OCI-LY3 (cell line): ENCODE data around the gene SLC1A1.

Experiments used
- H2AFZ ChIP-seq: fragments of 200-600, 300-600 bp; shearing (Covaris generic); 2 replicates; pipeline ENCODE4 v1.6.0; 2014; ENCODE audit warnings: antibody characterized with exemption, low read depth, low read length
- H3K27ac ChIP-seq: fragments of 200-600, 300-600 bp; sonication (generic); 2 replicates; pipeline ENCODE4 v1.5.1; 2014; ENCODE audit warnings: mild to moderate bottlenecking, low read length, moderate library complexity, mixed read lengths
- H3K27me3 ChIP-seq: fragments of 200-600, 300-600 bp; sonication (generic); 2 replicates; pipeline ENCODE4 v1.6.1; 2014; ENCODE audit warnings: low read depth, low read length, mixed read lengths
- H3K36me3 ChIP-seq: fragments of 200-600, 300-600 bp; sonication (generic); replicated peaks from 2 replicates; pipeline ENCODE3; 2014; ENCODE audit warnings: low read depth, low read length, mixed read lengths
- H3K4me1 ChIP-seq: fragments of 300-600, 200-600 bp; sonication (generic); 2 replicates; pipeline ENCODE4 v1.6.1; 2014; ENCODE audit warnings: low read length, mixed read lengths
- H3K4me2 ChIP-seq: fragments of 200-600, 300-600 bp; sonication (generic); 2 replicates; pipeline ENCODE4 v1.6.1; 2014; ENCODE audit warnings: low read length, mixed read lengths
- H3K4me3 ChIP-seq: fragments of 300-600, 200-600 bp; sonication (generic); 2 replicates; pipeline ENCODE4 v1.5.1; 2014; ENCODE audit warnings: antibody characterized with exemption, mild to moderate bottlenecking, low read length, moderate library complexity
- H3K79me2 ChIP-seq: fragments of 300-600, 200-600 bp; shearing (Covaris generic); 2 replicates; pipeline ENCODE4 v1.6.1; 2014; ENCODE audit warnings: mild to moderate bottlenecking, low read length, mixed read lengths
- H3K9ac ChIP-seq: fragments of 300-600, 200-600 bp; shearing (Covaris generic); 2 replicates; pipeline ENCODE4 v1.6.0; 2014; ENCODE audit warnings: mild to moderate bottlenecking, low read length, moderate library complexity
- H3K9me3 ChIP-seq: fragments of 200-600, 300-600 bp; shearing (Covaris generic); 2 replicates; pipeline ENCODE4 v1.6.1; 2014; ENCODE audit warnings: low read length, mixed read lengths; ENCODE audit not compliant: insufficient read depth
- H4K20me1 ChIP-seq: fragments of 200-600, 300-600 bp; sonication (generic); 2 replicates; pipeline ENCODE4 v1.6.1; 2016; ENCODE audit warnings: low read length, mixed read lengths; ENCODE audit not compliant: insufficient read depth
- CTCF ChIP-seq: fragments of 200-600, 300-600 bp; sonication (generic); IDR thresholded peaks from 2 replicates; pipeline ENCODE4 v1.5.1; 2014; ENCODE audit warnings: antibody characterized with exemption, low read length, low read depth
- EZH2phosphoT487 ChIP-seq: fragments of 200-600 bp; shearing (Covaris generic); IDR thresholded peaks from 2 replicates; pipeline ENCODE4 v1.6.1; 2018; ENCODE audit warnings: antibody characterized with exemption, mixed run types, low read depth

SLC1A1 gene

DNA sequence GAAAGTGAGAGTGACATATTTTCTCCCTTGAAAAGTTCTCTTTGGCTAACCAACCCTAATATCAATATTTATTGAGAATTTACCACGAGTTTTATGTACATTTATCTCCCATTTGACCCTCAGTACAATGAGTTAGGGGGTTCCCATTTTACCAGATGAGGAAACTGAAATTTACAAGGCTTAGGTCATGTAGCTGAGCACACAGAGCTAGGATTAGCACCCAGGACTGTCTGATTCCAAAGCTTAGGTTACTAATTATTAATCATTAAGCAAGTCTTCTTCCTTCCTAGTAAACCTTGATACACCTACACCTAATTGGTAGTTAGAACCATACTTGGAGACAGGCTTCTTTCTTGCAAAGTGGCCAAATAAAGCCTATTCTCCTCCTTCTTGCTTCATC, 12.2 kb downstream of the SLC1A1 start:
- Histone ChIP-seq H3K4me2 (no peak overlapping the region), H3K4me3 (no peak overlapping the region), H4K20me1 (no peaks in the 10 kb centered on the region), H3K36me3 (no peaks in the 10 kb centered on the region), H3K4me1 (no peaks in the 10 kb centered on the region), H3K9ac (no peak overlapping the region), H3K9me3 (no peaks in the 10 kb centered on the region), H3K27me3 (no peaks in the 10 kb centered on the region), H3K79me2 (no peaks in the 10 kb centered on the region), H3K27ac (no peak overlapping the region), H2AFZ (no peak overlapping the region)
- TF ChIP-seq CTCF: no peak
- no peak for TF ChIP-seq EZH2phosphoT487

DNA sequence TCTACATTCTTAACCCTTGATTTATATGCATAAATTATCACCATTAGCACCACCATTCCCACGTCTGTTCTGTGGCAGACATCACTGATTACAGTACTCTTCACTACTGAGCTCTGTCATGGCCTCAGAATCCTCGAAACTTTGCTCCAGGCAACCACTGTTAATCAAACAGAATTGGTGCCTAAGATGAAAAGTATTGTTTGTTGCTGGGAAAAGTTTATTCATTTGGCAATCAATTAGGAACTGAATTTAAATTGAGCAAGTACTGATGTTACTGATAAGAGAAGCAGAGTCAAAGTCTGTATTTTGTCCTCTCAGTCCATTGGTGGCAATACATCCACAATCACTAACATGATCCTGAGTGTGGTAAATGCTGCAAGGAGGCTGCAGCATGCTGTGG, 12.8 kb downstream of the SLC1A1 start:
- no peaks in the 10 kb centered on the region for H3K9me3 ChIP-seq
- H3K79me2 ChIP-seq: no peaks in the 10 kb centered on the region
- no peaks in the 10 kb centered on the region for H3K36me3 ChIP-seq
- TF ChIP-seq CTCF (no peak), EZH2phosphoT487 (no peak)
- H3K4me1 ChIP-seq: no peaks in the 10 kb centered on the region
- H3K9ac ChIP-seq: no peak overlapping the region
- H3K27ac ChIP-seq: no peak overlapping the region
- no peak overlapping the region for H3K4me3 ChIP-seq
- no peaks in the 10 kb centered on the region for H4K20me1 ChIP-seq
- H3K4me2 ChIP-seq: no peak overlapping the region
- H3K27me3 ChIP-seq: no peaks in the 10 kb centered on the region
- H2AFZ ChIP-seq: no peak overlapping the region

- no peaks in the 10 kb centered on the region for H3K36me3 ChIP-seq
- H2AFZ ChIP-seq: no peak overlapping the region
- no peak overlapping the region for H3K27ac ChIP-seq
- H4K20me1 ChIP-seq: no peaks in the 10 kb centered on the region
- no peak for TF ChIP-seq CTCF
- no peak for TF ChIP-seq EZH2phosphoT487
- no peaks in the 10 kb centered on the region for H3K79me2 ChIP-seq
- no peaks in the 10 kb centered on the region for H3K9me3 ChIP-seq
- no peak overlapping the region for H3K4me3 ChIP-seq
- H3K4me2 ChIP-seq: no peak overlapping the region
- H3K9ac ChIP-seq: no peak overlapping the region
- H3K27me3 ChIP-seq: no peaks in the 10 kb centered on the region
- no peaks in the 10 kb centered on the region for H3K4me1 ChIP-seq
These were observed 14.0 kb downstream of the SLC1A1 start for GRCh38 chr9:4504250-4504649.

GRCh38 chr9:4506490-4506889, 16.2 kb downstream of the SLC1A1 start:
- Histone ChIP-seq H3K79me2 (no peaks in the 10 kb centered on the region), H3K27me3 (no peaks in the 10 kb centered on the region), H2AFZ (no peak overlapping the region), H3K4me3 (no peak overlapping the region), H3K27ac (no peak overlapping the region), H3K4me2 (no peak overlapping the region), H3K36me3 (no peaks in the 10 kb centered on the region), H4K20me1 (no peaks in the 10 kb centered on the region), H3K9me3 (no peaks in the 10 kb centered on the region), H3K4me1 (no peaks in the 10 kb centered on the region), H3K9ac (no peak overlapping the region)
- TF ChIP-seq EZH2phosphoT487 (no peak), CTCF (no peak)
